Gastrocnemius medialis (tissue), 4 donors: Measurements from ENCODE around the gene KCNG1.

Source experiments
- CTCF ChIP-seq, 5 experiments: fragments of 450-650 bp in 3 of 5; fragments of 200-600 bp in 2 of 5; sonication (generic) in 2 of 5; IDR thresholded peaks in 4 of 5; conservative IDR thresholded peaks in 1 of 5; 1 replicate in 4 of 5; 2 replicates in 1 of 5; pipeline ENCODE4 v1.5.1; 2016 to 2019; ENCODE audit warnings: antibody characterized with exemption in 5 of 5, mild to moderate bottlenecking in 3 of 5, moderate library complexity in 3 of 5
- POLR2A ChIP-seq, 2 donors: fragments of 450-650 bp; IDR thresholded peaks; one replicate each; pipeline ENCODE4 v1.6.1; 2017; ENCODE audit warnings: antibody characterized with exemption in 2 of 2, mild to moderate bottlenecking in 2 of 2, moderate library complexity in 2 of 2

DNA sequence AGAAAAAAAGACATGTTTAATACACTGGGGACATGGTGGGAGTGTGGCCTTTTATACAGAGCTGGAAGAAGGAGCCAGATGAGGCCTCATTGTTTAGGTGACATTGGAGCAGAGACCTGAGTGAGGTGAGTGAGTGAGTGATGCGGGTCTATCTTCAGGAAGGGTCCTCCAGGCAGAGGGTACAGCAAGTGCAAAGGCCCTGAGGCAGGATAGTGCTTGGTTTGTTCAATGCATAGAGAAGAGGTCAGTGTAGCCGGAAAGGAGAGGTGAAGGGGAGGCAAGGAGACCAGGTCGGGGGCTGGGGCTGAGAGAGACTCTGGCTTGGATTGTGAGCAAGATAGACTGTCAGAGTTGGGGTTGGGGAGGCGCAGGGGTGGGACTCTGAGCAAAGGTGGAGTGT is 23.6 kb downstream of the KCNG1 start:
- TF ChIP-seq CTCF (IDR thresholded peaks at IDR 0.05 in 4 of 5, conservative IDR thresholded peaks at IDR 0.05 in 1 of 5) (no peak), POLR2A (IDR thresholded peaks at IDR 0.05) (no peak)
